ENCODE data around the gene CXorf49.

Gene CXorf49

DNA sequence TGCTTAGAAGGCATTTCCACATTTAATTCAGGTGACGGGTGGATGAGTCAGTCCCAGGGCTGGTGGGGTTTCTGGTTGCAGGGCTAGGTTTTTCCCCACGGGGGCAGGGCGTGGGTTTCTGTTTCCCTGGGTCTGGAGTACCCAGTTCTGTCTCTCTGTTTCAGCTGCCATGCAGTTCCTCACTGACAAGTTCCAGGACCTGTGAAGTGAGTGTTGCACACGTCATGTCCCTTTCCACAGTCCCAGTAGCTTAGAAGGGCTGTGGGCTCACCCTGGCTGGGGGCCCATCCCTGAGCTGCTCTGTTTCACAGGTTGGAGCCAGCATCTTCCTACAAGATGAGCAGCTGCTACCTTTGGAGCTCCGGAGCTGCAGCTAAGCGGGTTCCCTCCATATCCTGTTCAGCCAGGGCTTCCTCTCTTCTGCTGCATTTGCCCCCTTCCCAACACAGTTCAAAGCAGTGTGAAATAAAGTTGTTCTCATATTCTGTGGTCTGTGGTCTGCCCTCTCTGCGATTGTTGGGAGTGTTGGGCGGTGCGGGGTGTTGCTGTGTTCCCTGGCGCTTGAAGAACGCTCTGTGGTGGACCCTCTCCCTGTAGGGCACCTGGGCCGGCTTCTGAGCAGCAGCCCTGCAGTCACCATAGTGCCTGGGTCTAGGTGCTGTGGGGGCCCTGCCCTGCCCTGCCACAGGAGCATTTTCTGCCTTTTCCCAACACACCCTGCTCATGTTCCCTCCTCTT is 46.9 kb downstream of the CXorf49 start:
- DNase-seq, result no peak

DNA sequence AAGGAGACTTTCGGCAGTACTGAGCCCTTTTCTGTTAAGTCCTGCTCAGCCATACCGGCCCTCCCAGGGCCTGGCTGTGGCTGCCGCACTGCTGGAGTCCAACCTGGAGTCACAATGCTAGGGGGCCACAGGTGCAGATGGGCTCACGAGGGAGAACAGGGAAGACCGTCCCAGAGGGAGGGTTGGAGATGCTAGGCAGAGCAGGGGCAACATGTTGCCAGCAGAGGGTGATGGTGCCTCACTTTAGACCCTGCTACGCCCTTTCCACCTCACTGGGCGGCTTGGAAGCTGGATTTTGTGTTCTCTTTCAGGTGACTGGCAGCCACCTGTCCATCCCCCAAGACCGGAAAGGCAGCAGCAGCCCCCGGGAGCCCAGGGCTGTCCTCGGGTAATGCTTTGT is 48.1 kb downstream of the CXorf49 start:
- peak; percentile 3 for DNase-seq

DNA sequence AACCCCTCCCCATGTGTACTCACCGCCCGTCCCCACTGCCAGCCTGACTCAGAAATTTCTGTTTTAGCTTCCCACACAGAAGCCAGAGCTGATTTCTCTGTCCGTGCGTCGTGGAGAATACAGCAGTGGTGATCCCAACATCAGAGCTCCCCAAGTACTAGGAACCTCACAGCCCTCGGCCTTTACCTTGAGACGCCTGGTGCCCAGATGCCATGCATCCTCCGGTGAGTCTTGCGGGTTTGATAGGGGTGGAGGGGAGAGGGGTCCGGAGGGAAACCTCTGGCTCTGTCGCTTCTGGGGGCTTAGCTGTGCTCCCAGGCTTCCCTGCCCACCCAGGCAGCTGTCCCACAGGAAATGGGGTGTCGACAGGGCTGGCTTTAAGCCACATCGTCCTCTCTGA is 48.6 kb downstream of the CXorf49 start:
- no peak for DNase-seq

DNA sequence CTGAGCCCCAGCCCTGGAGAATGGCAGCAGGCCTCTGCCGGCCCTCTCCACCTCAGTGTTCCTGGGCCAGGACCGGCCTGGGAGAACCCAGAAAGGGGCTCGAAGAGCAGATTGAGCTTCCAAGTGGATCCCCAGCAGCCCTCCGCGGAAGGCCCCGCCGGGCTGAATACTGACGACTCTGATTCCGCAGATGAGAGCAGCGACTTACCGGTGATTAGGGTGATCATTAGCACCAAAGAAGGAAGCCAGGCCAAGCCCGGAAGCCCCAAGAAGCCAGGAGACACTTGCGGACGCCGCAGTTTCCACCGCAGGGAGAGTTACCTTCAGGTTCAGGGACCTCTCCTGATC is 49.9 kb downstream of the CXorf49 start:
- no peak for DNase-seq

DNA sequence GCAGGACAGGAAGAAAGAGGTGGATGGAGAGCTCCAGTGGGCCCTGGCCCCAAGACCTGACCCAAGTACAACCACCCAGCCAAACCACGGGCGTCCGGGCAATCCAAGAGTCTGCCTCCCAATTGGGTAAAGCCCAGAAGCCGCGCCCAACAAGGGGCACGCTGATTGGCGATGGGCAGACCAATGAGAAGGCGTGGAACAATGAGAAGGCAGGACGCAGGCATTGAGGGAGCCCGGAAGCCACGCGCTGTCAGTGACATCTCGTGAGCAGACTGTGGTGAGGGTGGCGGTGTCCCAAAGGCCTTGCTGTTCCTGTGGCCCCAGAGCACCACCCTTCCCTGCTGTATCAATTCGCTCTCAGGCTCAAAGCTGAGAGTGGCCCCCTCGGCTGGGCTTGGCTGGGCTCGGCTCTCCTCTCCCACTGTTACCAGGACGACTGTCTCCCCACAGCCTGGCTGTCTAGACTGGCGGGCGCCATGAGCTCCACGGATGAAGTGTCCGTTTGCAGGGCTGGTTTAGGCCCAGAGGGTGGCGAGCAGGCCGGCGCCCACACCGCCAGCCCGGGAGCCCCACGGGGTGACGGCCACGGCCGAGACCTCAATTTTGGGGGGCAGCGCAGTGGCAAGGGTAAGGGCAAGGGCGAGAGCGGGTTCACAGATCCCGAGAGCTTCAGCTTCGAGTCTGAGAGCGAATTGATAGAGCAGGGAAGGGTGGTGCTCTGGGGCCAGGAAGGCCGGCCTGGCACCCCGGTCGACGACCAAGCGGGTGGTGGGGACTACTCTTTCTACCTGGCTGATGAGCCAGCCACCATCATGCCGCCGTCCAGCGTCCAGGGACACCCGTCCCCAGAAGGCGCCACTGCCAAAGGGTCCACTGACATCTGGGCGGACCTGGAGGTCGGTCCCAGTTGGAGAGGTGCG is 50.5 kb downstream of the CXorf49 start, which contains the start of gene LOC101059915:
Gene LOC101059915, plus strand, starts transcription at position 219 of the 920 bp plus-strand sequence.
- DNase-seq, result no peak

DNA sequence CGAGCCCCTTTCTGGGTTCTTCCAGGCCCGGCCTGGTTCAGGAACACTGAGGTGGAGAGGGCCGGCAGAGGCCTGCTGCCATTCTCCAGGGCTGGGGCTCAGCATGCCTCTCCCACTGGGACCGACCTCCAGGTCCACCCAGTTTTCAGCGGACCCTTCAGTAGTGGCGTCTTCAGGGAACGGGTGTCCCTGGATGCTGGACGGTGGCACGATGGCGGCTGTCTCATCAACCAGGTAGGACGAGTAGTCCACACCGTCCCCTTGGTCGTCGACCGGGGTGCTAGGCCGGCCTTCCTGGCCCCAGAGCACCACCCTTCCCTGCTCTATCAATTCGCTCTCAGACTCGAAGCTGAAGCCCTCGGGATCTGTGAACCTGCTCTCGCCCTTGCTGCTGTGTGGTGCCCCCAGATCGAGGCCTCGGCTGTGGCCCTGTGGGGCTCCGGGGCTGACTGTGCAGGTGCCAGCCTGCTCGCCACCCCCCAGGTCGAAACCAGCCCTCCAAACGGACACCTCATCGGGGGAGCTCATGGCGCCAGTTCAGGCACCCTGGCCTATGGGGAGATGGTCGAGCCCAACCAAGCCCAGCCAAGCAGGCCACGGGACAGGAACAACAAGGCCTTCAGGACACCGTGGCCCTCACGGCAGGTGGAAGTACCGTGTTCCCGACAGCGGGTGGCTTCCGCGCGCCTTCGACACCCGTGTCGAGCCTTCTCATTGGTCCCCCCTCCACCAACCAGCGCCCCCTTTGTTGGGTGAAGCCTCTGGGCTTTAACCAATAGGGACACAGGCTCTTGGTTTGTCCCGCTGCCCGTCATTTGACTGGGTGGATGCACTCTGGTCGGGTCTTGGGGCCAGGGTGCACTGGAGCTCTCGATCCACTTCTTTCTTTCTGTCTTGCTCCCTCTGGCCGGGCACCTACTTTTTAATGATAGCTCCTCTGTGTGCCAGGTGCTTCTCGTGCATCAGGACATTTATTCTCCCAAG is 51.6 kb downstream of the CXorf49 start:
- DNase-seq, result no peak

DNA sequence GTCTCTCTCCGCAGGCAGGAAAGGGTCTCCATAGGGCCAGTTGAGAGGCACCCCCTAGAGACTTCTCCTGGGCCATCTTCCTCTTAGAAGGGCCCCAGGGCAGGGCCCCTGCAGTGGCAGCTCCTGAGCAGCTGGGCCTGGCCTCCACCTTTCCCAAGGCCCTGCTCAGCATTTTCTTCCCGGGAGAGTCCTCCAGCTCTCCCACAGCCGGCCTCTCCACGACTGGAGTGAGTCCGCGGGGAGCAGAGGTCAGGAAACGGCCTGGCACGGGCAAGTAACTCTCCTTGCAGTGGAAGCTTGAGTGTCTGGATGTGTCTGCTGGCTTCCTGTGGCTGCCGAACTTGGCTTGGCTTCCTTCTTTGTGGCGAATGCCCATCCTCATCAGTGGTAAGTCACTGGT is 52.3 kb downstream of the CXorf49 start:
- DNase-seq, result no peak

DNA sequence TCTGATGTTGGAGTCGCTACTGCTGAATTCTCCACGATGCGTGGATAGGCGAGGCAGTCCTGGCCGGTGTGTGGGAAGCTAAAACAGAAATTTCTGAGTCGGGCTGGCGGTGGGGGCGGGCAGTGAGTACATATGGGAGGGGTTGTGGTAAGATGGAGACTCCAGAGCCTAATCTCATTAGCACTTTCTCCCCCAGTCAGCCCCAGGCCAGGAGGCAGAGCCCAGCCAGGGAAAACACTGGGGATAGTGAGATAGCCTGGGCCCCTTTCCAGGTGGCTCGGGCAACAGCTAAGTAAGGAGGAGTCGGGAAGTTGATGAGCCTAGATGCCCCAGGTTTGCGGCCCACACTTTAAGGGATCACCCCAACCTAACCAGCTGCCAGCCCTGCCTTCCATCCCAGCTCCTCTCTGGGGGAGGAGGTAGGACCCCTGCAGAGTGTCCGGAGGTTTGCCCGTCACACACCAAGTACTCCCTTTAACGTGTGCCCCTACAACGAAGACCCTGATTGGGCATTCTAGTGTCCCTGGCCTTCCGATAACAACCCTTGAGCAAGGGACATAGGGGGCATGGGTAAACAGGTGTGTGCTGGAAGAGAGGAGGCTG is 53.1 kb downstream of the CXorf49 start:
- DNase-seq, result no peak
